HG03103 (cell line): ENCODE data around the gene MS4A10.

Experiments
- ATAC-seq: cut with Tn5 transposase; IDR thresholded peaks from one replicate; pipeline ENCODE4 v1.9.1; 2021; ENCODE audit warnings: low read depth; ENCODE audit not compliant: unreplicated experiment

MS4A10 gene

GRCh38 chr11:60847281-60847680 is 62.1 kb downstream of the MS4A10 start:
- no peak for ATAC-seq

DNA sequence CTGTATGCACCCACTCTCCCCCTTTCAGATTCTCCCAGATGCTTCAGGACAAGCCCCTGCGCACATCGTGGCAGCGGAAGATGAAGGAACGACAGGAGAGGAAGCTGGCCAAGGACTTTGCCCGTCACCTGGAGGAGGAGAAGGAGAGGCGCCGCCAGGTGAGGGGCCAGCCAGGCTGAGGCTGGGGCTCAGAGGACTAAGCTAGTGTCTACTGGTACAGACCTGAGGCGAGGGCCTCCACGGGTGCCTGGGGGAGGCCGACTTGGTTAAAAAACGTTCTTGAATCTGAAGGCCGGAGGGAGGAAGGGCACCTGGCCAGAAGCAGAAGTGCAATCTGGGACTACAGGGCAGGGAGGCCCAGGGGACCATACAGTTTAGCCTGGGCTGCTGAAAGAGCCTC is 62.8 kb downstream of the MS4A10 start:
- ATAC-seq, result no peak

DNA sequence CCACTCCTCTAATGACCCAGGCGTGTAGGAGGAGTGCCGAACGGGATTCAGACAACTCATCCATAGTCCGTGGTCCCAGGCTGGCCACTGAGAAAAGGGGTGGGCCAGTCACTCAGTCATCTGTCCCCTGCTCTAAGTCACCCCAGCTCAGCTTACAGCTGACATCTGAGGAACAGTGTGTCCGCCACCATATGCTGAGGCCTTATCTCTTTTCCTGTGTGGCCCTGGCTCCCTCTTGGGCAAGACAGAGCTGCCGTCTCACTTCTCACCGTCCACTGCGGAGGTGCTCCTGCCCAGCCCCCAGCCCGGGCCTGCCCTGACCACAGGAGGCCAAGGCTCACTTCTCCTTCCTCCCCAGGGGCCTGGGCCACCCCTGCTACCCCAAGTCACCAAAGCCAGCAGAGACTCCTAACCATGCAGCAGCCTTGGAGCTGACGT is 63.6 kb downstream of the MS4A10 start:
- ATAC-seq, result no peak

DNA sequence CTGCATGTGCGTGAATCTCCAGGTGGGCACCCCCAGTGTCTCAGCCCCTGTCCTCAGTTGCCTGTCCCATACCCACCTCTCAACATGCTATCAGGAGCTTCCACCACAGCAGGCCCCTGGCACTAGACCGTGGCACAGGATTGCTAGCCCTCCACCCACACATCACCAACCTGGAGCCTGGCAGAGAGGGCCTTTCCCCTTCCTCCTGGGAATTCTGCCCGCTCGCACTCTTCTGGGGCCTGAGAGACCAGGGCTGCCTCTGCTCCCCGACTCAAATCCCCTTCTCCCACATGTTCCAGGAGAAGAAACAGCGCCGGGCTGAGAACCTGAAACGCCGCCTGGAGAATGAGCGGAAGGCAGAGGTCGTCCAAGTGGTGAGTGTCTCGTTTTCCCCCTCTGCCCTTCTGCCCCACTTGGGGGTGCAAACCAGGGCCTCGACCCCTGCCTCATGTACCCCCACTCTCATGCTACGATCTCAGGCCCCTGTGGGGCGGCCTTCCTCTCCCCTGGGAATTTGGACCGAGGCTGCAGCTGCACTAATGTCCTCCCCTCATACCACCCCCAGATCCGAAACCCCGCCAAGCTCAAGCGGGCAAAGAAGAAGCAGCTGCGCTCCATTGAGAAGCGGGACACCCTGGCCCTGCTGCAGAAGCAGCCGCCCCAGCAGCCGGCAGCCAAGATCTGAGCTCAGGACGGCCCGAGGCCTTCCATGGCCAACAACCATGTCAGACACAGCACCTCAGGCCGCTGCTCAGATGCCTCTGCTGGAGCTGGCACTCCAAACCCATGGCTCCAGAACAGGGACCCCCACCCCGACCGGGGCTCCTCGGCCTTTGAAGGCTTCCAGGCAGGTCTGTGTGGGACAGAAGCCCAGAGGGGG is 64.7 kb downstream of the MS4A10 start:
- ATAC-seq, result no peak
